GM19025 (cell line): Measurements from ENCODE around the gene GNA14.
"Not testable (repeated sequence)": the region's sequence is repeated elsewhere in the genome, so short reads cannot be mapped to it uniquely, and the experiment has no call there.

Source experiments
- ATAC-seq: cut with Tn5 transposase; IDR thresholded peaks from one replicate; pipeline ENCODE4 v1.9.1; 2021; ENCODE audit warnings: mild to moderate bottlenecking, low read depth, moderate library complexity; ENCODE audit not compliant: unreplicated experiment

The GNA14 gene

GRCh38 chr9:77422969-77423368, 225.2 kb downstream of the GNA14 start:
- no peak for ATAC-seq

GRCh38 chr9:77421506-77422265, 226.4 kb downstream of the GNA14 start:
- no peak for ATAC-seq

DNA sequence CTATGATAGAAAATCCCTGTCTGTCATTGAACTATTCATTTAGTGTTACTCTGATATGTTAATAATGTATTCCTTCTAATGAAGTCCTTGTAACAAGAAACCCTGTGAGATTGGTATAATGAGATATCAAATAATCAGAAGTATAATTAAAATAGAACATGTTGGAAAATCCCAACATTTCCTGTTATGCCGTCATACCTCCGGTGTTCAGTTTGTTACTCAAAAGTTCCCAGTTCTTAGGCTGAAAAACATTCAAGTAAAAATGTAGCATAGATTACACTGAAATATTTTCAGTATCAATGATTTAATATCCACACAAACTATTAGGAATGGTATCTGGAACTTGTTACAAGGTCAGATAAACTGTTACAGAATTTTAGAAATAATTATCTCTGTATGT, 227.5 kb downstream of the GNA14 start:
- no peak for ATAC-seq

DNA sequence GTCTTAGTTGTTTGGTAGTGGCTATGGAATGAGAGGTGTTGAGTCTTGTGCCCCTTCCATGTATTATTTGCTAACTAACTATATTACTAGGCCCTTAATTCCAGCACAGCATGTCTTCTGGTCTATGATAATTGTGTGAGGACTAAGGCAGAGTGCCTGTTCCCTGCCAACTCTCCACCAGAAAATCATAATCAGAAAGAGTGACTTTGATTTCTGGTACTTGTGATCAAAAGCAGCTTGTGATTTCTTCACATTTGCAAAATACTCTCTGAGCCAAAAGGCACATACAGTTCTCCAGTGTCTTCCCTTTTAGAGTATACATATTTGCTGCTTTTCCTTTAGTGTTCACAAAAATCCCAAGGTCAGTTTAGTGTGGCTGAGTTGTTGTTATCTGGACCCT, 229.9 kb downstream of the GNA14 start:
- no peak for ATAC-seq

DNA sequence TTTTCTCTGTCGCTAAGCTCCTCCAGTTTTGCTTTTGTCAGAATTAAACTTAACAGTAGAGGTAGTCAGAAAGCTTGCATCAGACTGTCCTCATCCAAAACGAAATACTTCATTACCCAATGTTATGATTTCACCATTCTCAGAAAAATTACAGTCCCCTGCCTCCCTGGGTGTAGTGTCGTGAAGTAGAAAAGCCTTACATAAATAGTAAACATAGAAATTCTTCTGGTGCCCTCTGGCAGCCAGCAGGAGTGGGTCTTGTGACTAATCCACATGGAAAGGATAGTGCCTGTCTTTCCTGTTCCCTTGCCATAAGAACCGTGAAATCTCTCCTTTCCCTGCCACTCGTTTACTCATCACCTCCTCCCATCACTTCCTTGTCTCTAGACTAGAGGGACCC, 230.6 kb downstream of the GNA14 start:
- no peak for ATAC-seq

- not testable (repeated sequence) for ATAC-seq
Observed at GRCh38 chr9:77408521-77408920, 239.6 kb downstream of the GNA14 start.

DNA sequence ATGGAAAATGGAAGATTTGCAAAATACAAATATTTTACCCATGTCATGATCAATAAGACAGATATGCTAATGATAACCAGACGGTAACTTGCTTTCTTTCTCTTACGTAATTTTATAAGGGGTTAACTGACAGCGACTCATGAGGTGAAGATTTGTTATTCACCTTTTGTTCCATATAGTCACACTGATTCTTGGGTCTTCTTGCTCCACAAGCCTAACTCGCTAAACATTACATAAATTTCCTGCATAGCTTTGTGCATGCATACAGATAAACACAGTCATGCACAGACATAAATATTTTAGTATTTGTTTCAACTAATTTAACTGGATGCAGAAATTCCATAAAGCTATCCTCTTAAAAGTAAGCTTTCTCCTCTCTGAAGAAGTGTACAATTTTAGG, 244.9 kb downstream of the GNA14 start:
- ATAC-seq, result no peak

DNA sequence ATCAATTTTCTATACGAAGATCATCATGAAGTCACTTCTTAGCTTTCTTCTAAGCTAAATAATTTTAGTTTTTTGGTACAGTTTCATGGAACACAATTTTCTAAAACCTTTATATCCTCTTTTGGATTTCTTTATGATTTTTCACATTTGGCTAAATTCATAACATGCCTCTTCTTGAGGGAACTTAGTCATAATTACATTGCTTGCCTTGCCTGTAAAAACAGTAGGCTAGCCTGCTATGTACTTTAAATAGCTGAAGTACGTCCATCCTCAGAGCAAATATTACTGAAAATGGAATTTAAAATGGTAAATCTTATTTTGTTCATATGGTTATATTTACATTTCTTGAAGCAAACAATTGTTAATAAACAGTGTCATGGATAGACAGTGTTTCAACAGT, 245.8 kb downstream of the GNA14 start:
- no peak for ATAC-seq

DNA sequence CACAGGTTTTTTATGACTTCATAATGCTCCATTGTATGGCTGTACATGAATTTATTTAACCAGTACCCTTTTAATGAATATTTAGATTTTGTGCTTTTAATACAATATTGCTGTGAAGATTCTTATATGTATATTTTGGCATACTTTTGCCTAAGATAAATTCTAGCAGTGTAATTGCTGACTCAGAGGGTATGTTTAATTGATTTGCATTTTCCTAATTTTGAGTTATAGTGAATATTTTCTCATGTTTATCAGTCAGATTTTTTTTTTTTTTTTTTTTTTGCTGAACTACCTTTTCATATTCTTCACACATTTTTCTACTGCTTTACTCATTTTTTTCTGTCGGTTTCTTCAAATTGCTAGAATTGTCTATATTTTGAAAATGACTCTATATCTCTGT, 248.2 kb downstream of the GNA14 start:
- ATAC-seq, result no peak

- not testable (repeated sequence) for ATAC-seq
Observed at GRCh38 chr9:77398581-77398980, 249.5 kb downstream of the GNA14 start.

- ATAC-seq, result no peak
Observed at GRCh38 chr9:77392328-77392727, 255.8 kb downstream of the GNA14 start.

GRCh38 chr9:77391834-77392233, 256.3 kb downstream of the GNA14 start:
- no peak for ATAC-seq

- no peak for ATAC-seq
Observed at GRCh38 chr9:77386187-77386586, 261.9 kb downstream of the GNA14 start.

DNA sequence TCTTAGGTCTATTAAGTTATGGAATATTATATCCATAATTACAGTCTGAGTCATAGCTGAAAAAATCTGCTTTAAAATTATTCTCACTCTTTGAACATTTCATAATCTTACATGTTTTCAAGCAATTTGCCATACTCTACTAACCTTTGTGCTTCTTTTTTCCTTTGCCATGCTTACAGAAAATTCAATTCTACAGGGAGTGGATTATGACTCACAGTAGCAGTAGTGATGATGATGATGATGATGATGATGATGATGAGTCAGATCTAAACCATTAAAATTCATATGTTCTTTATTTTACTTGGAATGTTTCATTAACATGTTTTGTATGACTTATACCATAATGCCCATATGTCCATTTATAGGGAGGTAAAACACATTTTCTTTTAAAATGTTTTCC, 263.7 kb downstream of the GNA14 start:
- no peak for ATAC-seq

- ATAC-seq, result no peak
Observed at GRCh38 chr9:77375956-77376532, 272.1 kb downstream of the GNA14 start.

DNA sequence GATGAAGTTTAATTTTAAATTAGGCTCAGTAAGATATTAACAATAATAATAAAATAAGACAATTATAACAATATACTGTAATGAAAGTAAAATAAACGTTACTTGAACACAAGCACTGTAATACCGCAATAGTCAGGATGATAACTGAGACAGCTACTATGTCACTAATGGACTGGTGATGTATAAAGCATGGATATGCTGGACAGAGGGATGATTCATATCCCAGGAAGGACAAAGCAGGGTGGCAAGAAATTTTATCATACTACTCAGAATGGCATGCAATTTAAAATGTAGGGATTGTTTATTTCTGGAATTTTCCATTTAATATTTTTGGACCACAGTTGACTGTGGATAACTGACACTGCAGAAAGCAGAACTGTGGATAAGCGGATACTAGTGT, 273.9 kb downstream of the GNA14 start:
- ATAC-seq, result no peak
